ENCODE measurements around the gene MXD3. TPM values are rescaled to one million over a fixed set of nuclear protein-coding genes. Genes with fewer than 3 reads are reported as not detected.
A peak's percentile ranks its signal among the peaks of the same experiment; 100 is the strongest.

Gene MXD3
- total and polyA plus RNA-seq, 2 experiments from 2014 or later = 9.9 to 11.6 TPM

DNA sequence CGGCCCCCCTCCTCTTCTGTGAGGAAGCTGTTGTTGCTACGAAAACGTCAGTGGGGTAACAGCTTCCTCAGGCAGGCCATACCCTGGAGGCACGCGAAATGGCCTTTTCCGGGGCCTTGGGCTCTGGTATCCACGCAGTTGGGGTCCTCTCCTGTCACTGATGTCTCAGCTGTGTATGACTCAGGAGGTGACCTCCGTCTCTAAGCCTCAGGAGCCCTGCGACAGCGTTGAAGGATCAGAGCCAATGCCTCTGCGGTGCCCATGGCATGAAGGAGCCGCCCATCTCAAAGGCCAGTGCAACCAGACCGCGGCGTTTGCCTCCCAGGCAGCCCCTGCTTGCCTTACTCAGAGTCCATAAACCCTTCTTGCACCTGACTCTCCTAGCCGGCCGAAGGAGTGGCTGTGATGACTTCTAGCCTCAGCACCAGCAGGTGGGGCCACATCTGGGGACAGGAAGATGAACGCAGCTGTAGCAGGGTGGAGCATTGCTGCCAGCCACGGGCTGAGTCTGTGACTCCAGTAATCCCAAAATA is 1.0 kb upstream of the MXD3 start:
- ATAC-seq = peak; percentile 10
- peak overlapping the region; percentile 67; the same call in 1 of the 2 replicates for H2AFZ ChIP-seq
- peaks cover 18% of the 10 kb centered on the region for H3K4me1 Mint-ChIP-seq
- no peaks in the 10 kb centered on the region; the same call in 2 of the 3 replicates for H3K9me3 Mint-ChIP-seq
- peaks cover 12% of the 10 kb centered on the region for H3F3A ChIP-seq (replicated peaks; ENCODE audit: low read depth)
- TF ChIP-seq, protein P1, sequence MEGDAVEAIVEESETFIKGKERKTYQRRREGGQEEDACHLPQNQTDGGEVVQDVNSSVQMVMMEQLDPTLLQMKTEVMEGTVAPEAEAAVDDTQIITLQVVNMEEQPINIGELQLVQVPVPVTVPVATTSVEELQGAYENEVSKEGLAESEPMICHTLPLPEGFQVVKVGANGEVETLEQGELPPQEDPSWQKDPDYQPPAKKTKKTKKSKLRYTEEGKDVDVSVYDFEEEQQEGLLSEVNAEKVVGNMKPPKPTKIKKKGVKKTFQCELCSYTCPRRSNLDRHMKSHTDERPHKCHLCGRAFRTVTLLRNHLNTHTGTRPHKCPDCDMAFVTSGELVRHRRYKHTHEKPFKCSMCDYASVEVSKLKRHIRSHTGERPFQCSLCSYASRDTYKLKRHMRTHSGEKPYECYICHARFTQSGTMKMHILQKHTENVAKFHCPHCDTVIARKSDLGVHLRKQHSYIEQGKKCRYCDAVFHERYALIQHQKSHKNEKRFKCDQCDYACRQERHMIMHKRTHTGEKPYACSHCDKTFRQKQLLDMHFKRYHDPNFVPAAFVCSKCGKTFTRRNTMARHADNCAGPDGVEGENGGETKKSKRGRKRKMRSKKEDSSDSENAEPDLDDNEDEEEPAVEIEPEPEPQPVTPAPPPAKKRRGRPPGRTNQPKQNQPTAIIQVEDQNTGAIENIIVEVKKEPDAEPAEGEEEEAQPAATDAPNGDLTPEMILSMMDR (conservative IDR thresholded peaks at IDR 0.05; ENCODE audit: low read depth in 2 of 2) = peak in 1 of 2 experiments; percentile 43; a peak in 3 of 4 replicates
- TF ChIP-seq JUNB (IDR thresholded peaks at IDR 0.05; ENCODE audit: unreplicated experiment) = no peak
- DNase-seq (ENCODE audit: low spot score) = peak; percentile 72
- peaks cover 17% of the 10 kb centered on the region for H3K27me3 Mint-ChIP-seq (ENCODE audit: insufficient read depth, low read depth, poor library complexity)
- no peaks in the 10 kb centered on the region for H3K27me3 ChIP-seq (ENCODE audit: insufficient read depth)
- peak overlapping the region; percentile 90 for H3K4me2 ChIP-seq
- H3K9me2 ChIP-seq (ENCODE audit: insufficient read depth) = no peaks in the 10 kb centered on the region
- no peaks in the 10 kb centered on the region for H3K36me3 ChIP-seq (ENCODE audit: insufficient read depth)
- peak overlapping the region; percentile 69 for H3K4me3 ChIP-seq
- H4K20me1 ChIP-seq (replicated peaks; ENCODE audit: insufficient read depth) = peaks cover 11% of the 10 kb centered on the region; the same call in 1 of the 2 replicates
- no peaks in the 10 kb centered on the region; the same call in 2 of the 3 replicates for H3K36me3 Mint-ChIP-seq (ENCODE audit: low read depth)
- peak overlapping the region; percentile 11; the same call in 1 of the 2 replicates for H3K27ac ChIP-seq (ENCODE audit: low read depth)
- no peak overlapping the region for H3K27ac Mint-ChIP-seq
- H3K4me3 Mint-ChIP-seq = peak overlapping the region; percentile 75
- H3K4me1 ChIP-seq (ENCODE audit: insufficient read depth) = peaks cover 12% of the 10 kb centered on the region
- no peaks in the 10 kb centered on the region for H3K79me2 ChIP-seq (replicated peaks; ENCODE audit: insufficient read depth)

DNA sequence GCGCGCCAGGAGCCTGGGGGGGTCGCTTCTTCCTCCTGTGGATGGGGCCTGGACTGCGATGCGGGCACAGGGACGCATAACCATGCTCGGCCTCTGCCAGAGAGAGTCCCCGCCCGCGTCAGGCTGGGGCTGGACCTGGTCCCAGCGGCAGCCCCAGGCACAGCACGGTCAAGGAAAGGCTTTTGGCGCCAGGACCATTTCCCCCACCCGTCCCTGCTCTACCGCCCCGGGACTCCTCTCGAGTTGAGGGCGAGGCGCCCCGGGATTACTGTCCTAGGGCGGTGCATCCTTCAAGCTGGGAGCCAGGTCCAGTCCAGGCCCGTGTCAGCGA is 341 bp downstream of the MXD3 start:
- Mint-ChIP-seq H3K27ac (no peak overlapping the region), H3K9me3 (no peaks in the 10 kb centered on the region; the same call in 2 of the 3 replicates), H3K27me3 (ENCODE audit: insufficient read depth, low read depth, poor library complexity) (peaks cover 13% of the 10 kb centered on the region), H3K4me3 (peak overlapping the region; percentile 75), H3K36me3 (ENCODE audit: low read depth) (peaks cover 8% of the 10 kb centered on the region), H3K4me1 (peaks cover 18% of the 10 kb centered on the region)
- Histone ChIP-seq H3K27ac (ENCODE audit: low read depth) (no peak overlapping the region), H3K9me2 (ENCODE audit: insufficient read depth) (no peaks in the 10 kb centered on the region), H3K4me2 (peak overlapping the region; percentile 88), H4K20me1 (replicated peaks; ENCODE audit: insufficient read depth) (peaks cover 11% of the 10 kb centered on the region; the same call in 1 of the 2 replicates), H3K79me2 (replicated peaks; ENCODE audit: insufficient read depth) (no peaks in the 10 kb centered on the region), H2AFZ (0 out of 2 replicates have a peak overlapping the region, but pooled peaks have one; percentile 14), H3K4me1 (ENCODE audit: insufficient read depth) (peaks cover 12% of the 10 kb centered on the region), H3K36me3 (ENCODE audit: insufficient read depth) (peaks cover 5% of the 10 kb centered on the region; the same call in 1 of the 2 replicates), H3K27me3 (ENCODE audit: insufficient read depth) (no peaks in the 10 kb centered on the region), H3K4me3 (peak overlapping the region; percentile 69), H3F3A (replicated peaks; ENCODE audit: low read depth) (peaks cover 20% of the 10 kb centered on the region)
- ATAC-seq (peak; percentile 8), DNase-seq (ENCODE audit: low spot score) (no peak)
- no peak for TF ChIP-seq ZNF331 (CRISPR knock-in tag; IDR thresholded peaks at IDR 0.05; ENCODE audit: low read depth)
- TF ChIP-seq STAT1 (IDR thresholded peaks at IDR 0.05; ENCODE audit: unreplicated experiment) = no peak
- TF ChIP-seq, protein P2, sequence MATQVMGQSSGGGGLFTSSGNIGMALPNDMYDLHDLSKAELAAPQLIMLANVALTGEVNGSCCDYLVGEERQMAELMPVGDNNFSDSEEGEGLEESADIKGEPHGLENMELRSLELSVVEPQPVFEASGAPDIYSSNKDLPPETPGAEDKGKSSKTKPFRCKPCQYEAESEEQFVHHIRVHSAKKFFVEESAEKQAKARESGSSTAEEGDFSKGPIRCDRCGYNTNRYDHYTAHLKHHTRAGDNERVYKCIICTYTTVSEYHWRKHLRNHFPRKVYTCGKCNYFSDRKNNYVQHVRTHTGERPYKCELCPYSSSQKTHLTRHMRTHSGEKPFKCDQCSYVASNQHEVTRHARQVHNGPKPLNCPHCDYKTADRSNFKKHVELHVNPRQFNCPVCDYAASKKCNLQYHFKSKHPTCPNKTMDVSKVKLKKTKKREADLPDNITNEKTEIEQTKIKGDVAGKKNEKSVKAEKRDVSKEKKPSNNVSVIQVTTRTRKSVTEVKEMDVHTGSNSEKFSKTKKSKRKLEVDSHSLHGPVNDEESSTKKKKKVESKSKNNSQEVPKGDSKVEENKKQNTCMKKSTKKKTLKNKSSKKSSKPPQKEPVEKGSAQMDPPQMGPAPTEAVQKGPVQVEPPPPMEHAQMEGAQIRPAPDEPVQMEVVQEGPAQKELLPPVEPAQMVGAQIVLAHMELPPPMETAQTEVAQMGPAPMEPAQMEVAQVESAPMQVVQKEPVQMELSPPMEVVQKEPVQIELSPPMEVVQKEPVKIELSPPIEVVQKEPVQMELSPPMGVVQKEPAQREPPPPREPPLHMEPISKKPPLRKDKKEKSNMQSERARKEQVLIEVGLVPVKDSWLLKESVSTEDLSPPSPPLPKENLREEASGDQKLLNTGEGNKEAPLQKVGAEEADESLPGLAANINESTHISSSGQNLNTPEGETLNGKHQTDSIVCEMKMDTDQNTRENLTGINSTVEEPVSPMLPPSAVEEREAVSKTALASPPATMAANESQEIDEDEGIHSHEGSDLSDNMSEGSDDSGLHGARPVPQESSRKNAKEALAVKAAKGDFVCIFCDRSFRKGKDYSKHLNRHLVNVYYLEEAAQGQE (IDR thresholded peaks at IDR 0.05; ENCODE audit: unreplicated experiment) = no peak
- TF ChIP-seq, protein P3, sequence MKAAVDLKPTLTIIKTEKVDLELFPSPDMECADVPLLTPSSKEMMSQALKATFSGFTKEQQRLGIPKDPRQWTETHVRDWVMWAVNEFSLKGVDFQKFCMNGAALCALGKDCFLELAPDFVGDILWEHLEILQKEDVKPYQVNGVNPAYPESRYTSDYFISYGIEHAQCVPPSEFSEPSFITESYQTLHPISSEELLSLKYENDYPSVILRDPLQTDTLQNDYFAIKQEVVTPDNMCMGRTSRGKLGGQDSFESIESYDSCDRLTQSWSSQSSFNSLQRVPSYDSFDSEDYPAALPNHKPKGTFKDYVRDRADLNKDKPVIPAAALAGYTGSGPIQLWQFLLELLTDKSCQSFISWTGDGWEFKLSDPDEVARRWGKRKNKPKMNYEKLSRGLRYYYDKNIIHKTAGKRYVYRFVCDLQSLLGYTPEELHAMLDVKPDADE (IDR thresholded peaks at IDR 0.05) = no peak
- TF ChIP-seq, protein P1 (conservative IDR thresholded peaks at IDR 0.05; ENCODE audit: low read depth in 2 of 2) = no peak
- TF ChIP-seq EZH2 (IDR thresholded peaks at IDR 0.05; ENCODE audit: low read depth, unreplicated experiment) = no peak

Data from GM23338 (cell line).